SK-N-SH (cell line): ENCODE data around the gene PCBP3. TPM values are rescaled to one million over a fixed set of nuclear protein-coding genes. Genes with fewer than 3 reads are reported as not detected.

Source experiments
- CTCF ChIA-PET: fragments of 300-600, 350-600 bp; formaldehyde crosslinking; extraction: SDS; loops from one replicate; lab custom pipeline; 2021; lab: Yijun Ruan, JAX
- POLR2A ChIA-PET: fragments of 350-600 bp; sonication (Branson Sonifier 250); formaldehyde crosslinking; extraction: SDS; loops from one replicate; lab custom pipeline; 2020; ENCODE audit warnings: antibody characterized with exemption, inconsistent platforms; lab: Yijun Ruan, JAX
- DNase-seq: peaks from one replicate; pipeline ENCODE4 v3.0.0; 2012
- H2AFZ ChIP-seq: fragments of 200-600 bp; sonication (generic); 2 replicates; pipeline ENCODE4 v1.8.1; 2016; ENCODE audit warnings: antibody characterized with exemption, mild to moderate bottlenecking, low read depth
- H3F3A ChIP-seq: fragments of 200-600 bp; sonication (generic); replicated peaks from 2 replicates; pipeline ENCODE3; 2016; ENCODE audit warnings: antibody characterized with exemption, mild to moderate bottlenecking; ENCODE audit not compliant: insufficient read depth
- H3K27ac ChIP-seq, 2 experiments: fragments of 200-500 bp in 1 of 2; fragments of 200-600 bp in 1 of 2; sonication (Bioruptor generic) in 1 of 2; sonication (generic), shearing (Covaris generic) in 1 of 2; 2 replicates each; pipeline versions ENCODE4 v1.5.1 to v1.6.1; 2014 to 2016; ENCODE audit warnings: low read depth in 2 of 2, inconsistent platforms in 1 of 2, low read length in 1 of 2, mild to moderate bottlenecking in 1 of 2, mixed read lengths in 1 of 2
- H3K27me3 ChIP-seq: fragments of 200-600 bp; sonication (generic), shearing (Covaris generic); 2 replicates; pipeline ENCODE4 v1.6.1; 2016; ENCODE audit warnings: mixed run types; ENCODE audit not compliant: insufficient read depth
- H3K36me3 ChIP-seq, 2 experiments: fragments of 200-500 bp in 1 of 2; fragments of 200-600 bp in 1 of 2; sonication (Bioruptor generic) in 1 of 2; sonication (generic) in 1 of 2; replicated peaks in 1 of 2; 2 replicates each; pipeline versions ENCODE3 to v1.5.1; 2014 to 2016; ENCODE audit warnings: low read length in 1 of 2, mild to moderate bottlenecking in 1 of 2; ENCODE audit not compliant: insufficient read depth in 2 of 2, control insufficient read depth in 1 of 2
- H3K4me1 ChIP-seq, 2 experiments: fragments of 200-500 bp in 1 of 2; fragments of 200-600 bp in 1 of 2; sonication (Bioruptor generic) in 1 of 2; sonication (generic), shearing (Covaris generic) in 1 of 2; 2 replicates each; pipeline versions ENCODE4 v1.5.1 to v1.6.1; 2014 to 2016; ENCODE audit warnings: low read depth in 1 of 2, low read length in 1 of 2, mixed run types in 1 of 2; ENCODE audit not compliant: insufficient read depth in 2 of 2, control insufficient read depth in 1 of 2
- H3K4me2 ChIP-seq: fragments of 200-600 bp; sonication (generic), shearing (Covaris generic); 2 replicates; pipeline ENCODE4 v1.6.1; 2017; ENCODE audit warnings: mixed run types
- H3K4me3 ChIP-seq, 2 experiments: fragments of 200-500 bp in 1 of 2; fragments of 200-600 bp in 1 of 2; sonication (Bioruptor generic) in 1 of 2; sonication (generic), shearing (Covaris generic) in 1 of 2; 2 replicates each; pipeline versions ENCODE4 v1.5.1 to v1.8.1; 2014 to 2016; ENCODE audit warnings: low read depth in 2 of 2, inconsistent platforms in 1 of 2, low read length in 1 of 2, mild to moderate bottlenecking in 1 of 2, mixed read lengths in 1 of 2, moderate library complexity in 1 of 2
- H3K79me2 ChIP-seq: fragments of 200-600 bp; sonication (generic); 2 replicates; pipeline ENCODE4 v1.8.1; 2017; ENCODE audit warnings: mild to moderate bottlenecking; ENCODE audit not compliant: insufficient read depth
- H3K9ac ChIP-seq: fragments of 200-600 bp; sonication (generic); 2 replicates; pipeline ENCODE4 v1.6.1; 2017; ENCODE audit warnings: mixed run types
- H3K9me2 ChIP-seq: fragments of 200-600 bp; sonication (generic); 2 replicates; pipeline ENCODE4 v1.6.1; 2017; ENCODE audit warnings: mixed run types
- H3K9me3 ChIP-seq: fragments of 200-600 bp; sonication (generic); 2 replicates; pipeline ENCODE4 v1.6.1; 2017; ENCODE audit warnings: mixed run types, mild to moderate bottlenecking, moderate library complexity
- H4K20me1 ChIP-seq: fragments of 200-600 bp; sonication (generic); 2 replicates; pipeline ENCODE4 v1.6.1; 2017; ENCODE audit warnings: mild to moderate bottlenecking, mixed run types; ENCODE audit not compliant: insufficient read depth
- CHD2 ChIP-seq: fragments of 150-350 bp; IDR thresholded peaks from 2 replicates; pipeline ENCODE4 v1.6.1; 2018; ENCODE audit warnings: low read length; ENCODE audit not compliant: partially characterized antibody
- ELF1 ChIP-seq: IDR thresholded peaks from 2 replicates; pipeline ENCODE4 v1.4.0; 2012
- MXI1 ChIP-seq: IDR thresholded peaks from 2 replicates; pipeline ENCODE4 v1.6.1; 2012; ENCODE audit warnings: mild to moderate bottlenecking, low read depth, low read length, improper control_type of control experiment
- NFIC ChIP-seq: IDR thresholded peaks from 2 replicates; pipeline ENCODE4 v1.4.0; 2012; ENCODE audit warnings: borderline replicate concordance
- NRF1 ChIP-seq: IDR thresholded peaks from 2 replicates; pipeline ENCODE4 v1.6.1; 2012; ENCODE audit warnings: low read depth, mild to moderate bottlenecking, low read length
- POLR2AphosphoS5 ChIP-seq: IDR thresholded peaks from 2 replicates; pipeline ENCODE4 v1.6.1; 2012; ENCODE audit warnings: low read depth, low read length
- RCOR1 ChIP-seq: fragments of 150-350 bp; IDR thresholded peaks from 2 replicates; pipeline ENCODE4 v1.6.1; 2017; ENCODE audit warnings: antibody characterized with exemption, low read length
- RXRA ChIP-seq: IDR thresholded peaks from 2 replicates; pipeline ENCODE4 v1.4.0; 2012; ENCODE audit warnings: low read depth, mild to moderate bottlenecking, borderline replicate concordance
- TCF12 ChIP-seq: IDR thresholded peaks from 2 replicates; pipeline ENCODE4 v1.4.0; 2012
- TEAD4 ChIP-seq: IDR thresholded peaks from 2 replicates; pipeline ENCODE4 v1.4.0; 2012; ENCODE audit warnings: mild to moderate bottlenecking, borderline replicate concordance; ENCODE audit not compliant: insufficient read depth
- YY1 ChIP-seq: IDR thresholded peaks from 2 replicates; pipeline ENCODE4 v1.4.0; 2012; ENCODE audit warnings: low read depth, mild to moderate bottlenecking
- WGBS: methylation state at CpG from one replicate; pipeline ENCODE4 v1.1.6; 2017; ENCODE audit warnings: low lambda C conversion rate; 5-methylcytosine and 5-hydroxymethylcytosine counted together
- polyA plus RNA-seq, 3 experiments: library from polyadenylated mRNA; depleted of rRNA; stranded (reverse); fragments of >200 nt; gene quantifications; 2 replicates each; pipeline ENCODE4 v1.2.3, GENCODE V29; 2012
- TF ChIP-seq, protein P1 (sequence below): IDR thresholded peaks from 2 replicates; pipeline ENCODE4 v1.6.1; 2012; ENCODE audit warnings: mild to moderate bottlenecking, low read depth, low read length, moderate library complexity
- TF ChIP-seq, protein P2 (sequence below): fragments of 200-600 bp; sonication (generic); IDR thresholded peaks from 2 replicates; pipeline ENCODE4 v1.6.1; 2017; ENCODE audit warnings: antibody characterized with exemption, mild to moderate bottlenecking, moderate library complexity
- TF ChIP-seq, protein P3 (sequence below): IDR thresholded peaks from 2 replicates; pipeline ENCODE4 v1.4.0; 2012; ENCODE audit warnings: low read depth

PCBP3 gene
- polyA plus RNA-seq, 1 of the 3 experiments (the other 2 are of a cell fraction), result 9.5 TPM

DNA sequence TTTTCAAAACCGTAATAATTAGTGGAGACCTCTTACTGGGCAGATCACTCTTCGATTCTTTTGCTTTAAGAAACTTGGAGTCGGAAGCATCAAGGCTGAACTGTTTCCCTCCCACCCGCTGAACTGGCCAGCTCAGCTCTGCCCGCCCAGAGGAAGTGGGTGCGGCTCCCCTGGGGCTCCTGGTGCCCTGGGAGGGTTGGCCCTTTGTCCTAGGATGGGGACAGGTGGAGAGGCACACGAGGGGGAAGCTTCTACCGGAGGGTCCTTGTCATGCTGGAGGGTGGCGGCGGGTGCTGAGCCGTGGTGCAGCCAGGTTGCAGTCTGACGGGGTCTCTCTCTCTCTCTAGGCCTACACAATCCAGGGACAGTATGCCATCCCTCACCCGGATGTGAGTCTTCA, 273.7 kb downstream of the PCBP3 start:
- H3K36me3 ChIP-seq, result no peaks in the 10 kb centered on the region
- no peaks in the 10 kb centered on the region for H3K9me3 ChIP-seq

More for the DNA sequence above, 273.7 kb downstream of the PCBP3 start:
- DNase-seq, result no peak
- Histone ChIP-seq H3K4me3 (no peak overlapping the region), H3K27ac (no peak overlapping the region), H3K4me2 (no peak overlapping the region), H2AFZ (no peak overlapping the region), H3K79me2 (no peaks in the 10 kb centered on the region), H3F3A (no peaks in the 10 kb centered on the region), H3K9me2 (no peaks in the 10 kb centered on the region), H3K9ac (no peak overlapping the region), H4K20me1 (no peaks in the 10 kb centered on the region), H3K27me3 (no peaks in the 10 kb centered on the region), H3K4me1 (no peaks in the 10 kb centered on the region; a peak in 1 of 4 replicates)
- TF ChIP-seq NRF1, result no peak
- no peak for TF ChIP-seq YY1
- TF ChIP-seq, protein P1, sequence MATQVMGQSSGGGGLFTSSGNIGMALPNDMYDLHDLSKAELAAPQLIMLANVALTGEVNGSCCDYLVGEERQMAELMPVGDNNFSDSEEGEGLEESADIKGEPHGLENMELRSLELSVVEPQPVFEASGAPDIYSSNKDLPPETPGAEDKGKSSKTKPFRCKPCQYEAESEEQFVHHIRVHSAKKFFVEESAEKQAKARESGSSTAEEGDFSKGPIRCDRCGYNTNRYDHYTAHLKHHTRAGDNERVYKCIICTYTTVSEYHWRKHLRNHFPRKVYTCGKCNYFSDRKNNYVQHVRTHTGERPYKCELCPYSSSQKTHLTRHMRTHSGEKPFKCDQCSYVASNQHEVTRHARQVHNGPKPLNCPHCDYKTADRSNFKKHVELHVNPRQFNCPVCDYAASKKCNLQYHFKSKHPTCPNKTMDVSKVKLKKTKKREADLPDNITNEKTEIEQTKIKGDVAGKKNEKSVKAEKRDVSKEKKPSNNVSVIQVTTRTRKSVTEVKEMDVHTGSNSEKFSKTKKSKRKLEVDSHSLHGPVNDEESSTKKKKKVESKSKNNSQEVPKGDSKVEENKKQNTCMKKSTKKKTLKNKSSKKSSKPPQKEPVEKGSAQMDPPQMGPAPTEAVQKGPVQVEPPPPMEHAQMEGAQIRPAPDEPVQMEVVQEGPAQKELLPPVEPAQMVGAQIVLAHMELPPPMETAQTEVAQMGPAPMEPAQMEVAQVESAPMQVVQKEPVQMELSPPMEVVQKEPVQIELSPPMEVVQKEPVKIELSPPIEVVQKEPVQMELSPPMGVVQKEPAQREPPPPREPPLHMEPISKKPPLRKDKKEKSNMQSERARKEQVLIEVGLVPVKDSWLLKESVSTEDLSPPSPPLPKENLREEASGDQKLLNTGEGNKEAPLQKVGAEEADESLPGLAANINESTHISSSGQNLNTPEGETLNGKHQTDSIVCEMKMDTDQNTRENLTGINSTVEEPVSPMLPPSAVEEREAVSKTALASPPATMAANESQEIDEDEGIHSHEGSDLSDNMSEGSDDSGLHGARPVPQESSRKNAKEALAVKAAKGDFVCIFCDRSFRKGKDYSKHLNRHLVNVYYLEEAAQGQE, result no peak
- no peak for TF ChIP-seq NFIC
- TF ChIP-seq CHD2, result no peak
- TF ChIP-seq TCF12, result no peak
- TF ChIP-seq, protein P2, sequence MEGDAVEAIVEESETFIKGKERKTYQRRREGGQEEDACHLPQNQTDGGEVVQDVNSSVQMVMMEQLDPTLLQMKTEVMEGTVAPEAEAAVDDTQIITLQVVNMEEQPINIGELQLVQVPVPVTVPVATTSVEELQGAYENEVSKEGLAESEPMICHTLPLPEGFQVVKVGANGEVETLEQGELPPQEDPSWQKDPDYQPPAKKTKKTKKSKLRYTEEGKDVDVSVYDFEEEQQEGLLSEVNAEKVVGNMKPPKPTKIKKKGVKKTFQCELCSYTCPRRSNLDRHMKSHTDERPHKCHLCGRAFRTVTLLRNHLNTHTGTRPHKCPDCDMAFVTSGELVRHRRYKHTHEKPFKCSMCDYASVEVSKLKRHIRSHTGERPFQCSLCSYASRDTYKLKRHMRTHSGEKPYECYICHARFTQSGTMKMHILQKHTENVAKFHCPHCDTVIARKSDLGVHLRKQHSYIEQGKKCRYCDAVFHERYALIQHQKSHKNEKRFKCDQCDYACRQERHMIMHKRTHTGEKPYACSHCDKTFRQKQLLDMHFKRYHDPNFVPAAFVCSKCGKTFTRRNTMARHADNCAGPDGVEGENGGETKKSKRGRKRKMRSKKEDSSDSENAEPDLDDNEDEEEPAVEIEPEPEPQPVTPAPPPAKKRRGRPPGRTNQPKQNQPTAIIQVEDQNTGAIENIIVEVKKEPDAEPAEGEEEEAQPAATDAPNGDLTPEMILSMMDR, result no peak
- TF ChIP-seq POLR2AphosphoS5, result no peak
- TF ChIP-seq TEAD4, result no peak
- no peak for TF ChIP-seq RXRA
- no peak for TF ChIP-seq ELF1
- TF ChIP-seq, protein P3, sequence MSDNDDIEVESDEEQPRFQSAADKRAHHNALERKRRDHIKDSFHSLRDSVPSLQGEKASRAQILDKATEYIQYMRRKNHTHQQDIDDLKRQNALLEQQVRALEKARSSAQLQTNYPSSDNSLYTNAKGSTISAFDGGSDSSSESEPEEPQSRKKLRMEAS, result no peak
- TF ChIP-seq RCOR1, result no peak
- no peak for TF ChIP-seq MXI1
- POLR2A ChIA-PET, result no interaction called here
- 86% methylated on average over 7 of the region's 13 CpGs for WGBS
- CTCF ChIA-PET, result interaction anchor here (2.2 kb wide), 1 partner anchor 37 kb away, joined by 7 read pairs; no protein-coding TSS in a partner anchor
